ENCODE results near the gene TRDN.
"Not testable (repeated sequence)": the region's sequence is repeated elsewhere in the genome, so short reads cannot be mapped to it uniquely, and the experiment has no call there.

The TRDN gene

GRCh38 chr6:123480986-123481385 lies 155.8 kb downstream of the TRDN start:
- no peak for DNase-seq (ENCODE audit: low read depth)
- no peak for TF ChIP-seq CTCF (IDR thresholded peaks at IDR 0.05; ENCODE audit: control insufficient read depth, extremely low read depth, insufficient read depth)
- no peak overlapping the region for H3K4me3 ChIP-seq (ENCODE audit: low read depth, low read length)

- not testable (repeated sequence) for H3K4me3 ChIP-seq (ENCODE audit: low read depth, low read length); DNase-seq (ENCODE audit: low read depth)
These were observed 164.6 kb downstream of the TRDN start for GRCh38 chr6:123472025-123472702.

GRCh38 chr6:123467392-123467791 lies 169.4 kb downstream of the TRDN start:
- DNase-seq (ENCODE audit: low read depth): no peak
- H3K4me3 ChIP-seq (ENCODE audit: low read depth, low read length): no peak overlapping the region
- TF ChIP-seq CTCF (IDR thresholded peaks at IDR 0.05; ENCODE audit: control insufficient read depth, extremely low read depth, insufficient read depth): no peak

GRCh38 chr6:123462152-123462551 lies 174.6 kb downstream of the TRDN start:
- no peak for DNase-seq (ENCODE audit: low read depth)
- H3K4me3 ChIP-seq (ENCODE audit: low read depth, low read length): no peak overlapping the region
- TF ChIP-seq CTCF (IDR thresholded peaks at IDR 0.05; ENCODE audit: control insufficient read depth, extremely low read depth, insufficient read depth): no peak

GRCh38 chr6:123458218-123458617 lies 178.5 kb downstream of the TRDN start:
- H3K4me3 ChIP-seq (ENCODE audit: low read depth, low read length): no peak overlapping the region
- no peak for DNase-seq (ENCODE audit: low read depth)
- no peak for TF ChIP-seq CTCF (IDR thresholded peaks at IDR 0.05; ENCODE audit: control insufficient read depth, extremely low read depth, insufficient read depth)

- no peak overlapping the region for H3K4me3 ChIP-seq (ENCODE audit: low read depth, low read length)
- DNase-seq (ENCODE audit: low read depth): no peak
- no peak for TF ChIP-seq CTCF (IDR thresholded peaks at IDR 0.05; ENCODE audit: control insufficient read depth, extremely low read depth, insufficient read depth)
These were observed 179.9 kb downstream of the TRDN start for GRCh38 chr6:123456836-123457235.

- no peak for DNase-seq (ENCODE audit: low read depth)
- H3K4me3 ChIP-seq (ENCODE audit: low read depth, low read length): no peak overlapping the region
- no peak for TF ChIP-seq CTCF (IDR thresholded peaks at IDR 0.05; ENCODE audit: control insufficient read depth, extremely low read depth, insufficient read depth)
These were observed 182.3 kb downstream of the TRDN start for GRCh38 chr6:123454448-123454847.

- H3K4me3 ChIP-seq (ENCODE audit: low read depth, low read length): not testable (repeated sequence)
- DNase-seq (ENCODE audit: low read depth): peak; percentile 76
These were observed 183.7 kb downstream of the TRDN start for GRCh38 chr6:123453071-123453470.
